Sigmoid colon (tissue), 4 donors: ENCODE data around the gene MCFD2.

Source experiments
- EP300 ChIP-seq, 4 donors: sonication (generic); formaldehyde crosslinking; IDR thresholded peaks; one replicate each; pipeline ENCODE4 v1.6.1; 2017; ENCODE audit warnings: antibody characterized with exemption in 4 of 4
- POLR2AphosphoS5 ChIP-seq, 4 donors: sonication (generic); formaldehyde crosslinking; IDR thresholded peaks; one replicate each; pipeline ENCODE4 v1.6.1; 2017; ENCODE audit warnings: antibody characterized with exemption in 4 of 4
- TF ChIP-seq, protein P1 (sequence below), 4 experiments: fragments of 450-650 bp in 3 of 4; fragments of 200-600 bp in 1 of 4; IDR thresholded peaks; one replicate each; pipeline ENCODE4 v1.5.1; 2016 to 2019; ENCODE audit warnings: antibody characterized with exemption in 4 of 4, mild to moderate bottlenecking in 3 of 4, moderate library complexity in 2 of 4

DNA sequence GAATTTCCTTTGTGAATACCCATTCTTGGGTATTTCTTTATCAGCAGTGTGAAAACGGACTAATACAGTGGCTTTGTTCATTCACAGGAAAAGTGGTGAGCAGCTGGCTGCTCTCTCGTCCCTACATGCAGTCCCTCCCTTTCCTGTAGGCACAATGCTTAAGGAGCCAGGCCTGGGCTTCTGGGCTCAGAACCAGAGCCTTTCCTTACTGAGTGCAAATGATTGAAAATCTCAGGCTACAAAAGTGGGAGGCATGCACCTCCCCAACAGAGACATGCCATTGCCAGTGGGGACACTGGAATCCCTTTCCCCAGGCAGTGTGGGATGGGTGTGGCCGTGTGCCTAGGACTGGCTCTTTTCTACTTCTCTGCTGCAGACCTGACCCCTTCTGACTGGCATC, 61.3 kb downstream of the MCFD2 start:
- TF ChIP-seq, protein P1, sequence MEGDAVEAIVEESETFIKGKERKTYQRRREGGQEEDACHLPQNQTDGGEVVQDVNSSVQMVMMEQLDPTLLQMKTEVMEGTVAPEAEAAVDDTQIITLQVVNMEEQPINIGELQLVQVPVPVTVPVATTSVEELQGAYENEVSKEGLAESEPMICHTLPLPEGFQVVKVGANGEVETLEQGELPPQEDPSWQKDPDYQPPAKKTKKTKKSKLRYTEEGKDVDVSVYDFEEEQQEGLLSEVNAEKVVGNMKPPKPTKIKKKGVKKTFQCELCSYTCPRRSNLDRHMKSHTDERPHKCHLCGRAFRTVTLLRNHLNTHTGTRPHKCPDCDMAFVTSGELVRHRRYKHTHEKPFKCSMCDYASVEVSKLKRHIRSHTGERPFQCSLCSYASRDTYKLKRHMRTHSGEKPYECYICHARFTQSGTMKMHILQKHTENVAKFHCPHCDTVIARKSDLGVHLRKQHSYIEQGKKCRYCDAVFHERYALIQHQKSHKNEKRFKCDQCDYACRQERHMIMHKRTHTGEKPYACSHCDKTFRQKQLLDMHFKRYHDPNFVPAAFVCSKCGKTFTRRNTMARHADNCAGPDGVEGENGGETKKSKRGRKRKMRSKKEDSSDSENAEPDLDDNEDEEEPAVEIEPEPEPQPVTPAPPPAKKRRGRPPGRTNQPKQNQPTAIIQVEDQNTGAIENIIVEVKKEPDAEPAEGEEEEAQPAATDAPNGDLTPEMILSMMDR (IDR thresholded peaks at IDR 0.05): no peak
- TF ChIP-seq POLR2AphosphoS5 (IDR thresholded peaks at IDR 0.05) (peak in 3 of 4 donors; percentile 10 to 50 (median 17)), EP300 (IDR thresholded peaks at IDR 0.05) (no peak)
